ENCODE measurements around the gene GINS1.

Gene GINS1

GRCh38 chr20:25496165-25496967 is 88.9 kb downstream of the GINS1 start:
- no peak for DNase-seq

- DNase-seq = no peak
These were observed 89.5 kb downstream of the GINS1 start for GRCh38 chr20:25496968-25497401.

- no peak for DNase-seq
These were observed 90.3 kb downstream of the GINS1 start for GRCh38 chr20:25497586-25498279.

Data from NCI-H2171 (cell line).